LoVo (cell line): Measurements from ENCODE around the gene UMODL1.

Source experiments
- DNase-seq: peaks from one replicate; pipeline ENCODE4 v3.0.0-alpha.2; 2016; ENCODE audit warnings: low spot score

Gene UMODL1

GRCh38 chr21:42071146-42071737 lies at the start of gene UMODL1:
UMODL1 (plus strand) TSS chr21:42071317; CDS start chr21:42071317, 0 bp downstream.
- DNase-seq = no peak

- DNase-seq = no peak
Observed at GRCh38 chr21:42021371-42022090, 49.6 kb upstream of the UMODL1 start.

DNA sequence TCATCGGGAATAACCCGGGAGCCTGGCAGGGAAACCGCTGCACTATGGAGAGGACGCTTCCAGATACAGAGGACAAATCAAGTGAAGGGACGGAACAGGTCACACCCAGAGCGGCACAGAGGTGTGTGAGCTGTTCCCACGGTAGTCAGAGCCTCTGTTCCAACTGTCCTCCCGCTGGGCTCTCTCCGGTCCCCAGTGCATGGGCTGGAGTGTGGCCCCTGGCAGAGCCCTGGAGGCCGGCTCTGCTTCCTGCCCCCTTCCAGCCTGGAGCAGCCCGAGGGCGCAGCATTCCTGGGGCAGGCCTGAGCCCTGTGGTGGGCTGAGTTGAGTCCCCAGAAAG lies 49.1 kb upstream of the UMODL1 start:
- DNase-seq = no peak

DNA sequence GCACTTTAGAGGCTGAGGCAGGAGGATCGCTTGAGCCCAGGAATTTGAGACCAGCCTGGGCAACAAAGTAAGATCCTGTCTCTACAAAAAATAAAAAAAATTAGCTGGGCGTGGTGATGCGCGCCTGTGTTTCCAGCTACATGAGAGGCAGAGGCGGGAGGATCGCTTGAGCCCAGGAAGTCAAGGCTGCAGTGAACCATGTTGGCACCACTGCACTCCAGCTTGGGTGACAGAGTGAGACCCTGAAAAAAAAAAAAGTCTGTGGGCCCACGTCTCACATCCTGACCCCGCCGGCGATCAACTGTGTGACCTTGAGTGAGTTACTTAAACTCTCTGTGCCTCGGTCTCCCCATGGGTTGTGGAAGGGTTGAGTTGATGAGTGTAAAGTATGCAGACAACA lies 48.2 kb upstream of the UMODL1 start:
- DNase-seq = no peak

- DNase-seq = no peak
Observed at GRCh38 chr21:42025376-42026081, 45.6 kb upstream of the UMODL1 start.

DNA sequence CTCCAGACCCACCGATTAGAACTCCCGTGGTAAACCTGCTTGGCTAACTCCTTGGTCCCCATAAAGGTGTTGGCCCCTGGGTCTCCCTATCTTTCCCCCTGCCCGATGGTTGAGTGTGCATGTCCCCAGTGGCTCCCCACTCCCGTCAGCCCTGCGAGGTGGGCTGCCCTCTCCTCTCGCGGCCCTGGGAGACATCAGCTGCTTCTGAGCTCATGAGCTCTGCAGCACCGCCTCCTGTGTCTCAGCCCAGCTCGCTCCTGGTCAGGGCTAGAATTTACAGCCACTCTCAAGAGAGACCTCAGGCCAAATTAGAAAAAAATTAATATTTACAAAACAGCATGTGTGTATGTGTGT lies 45.1 kb upstream of the UMODL1 start:
- no peak for DNase-seq

DNA sequence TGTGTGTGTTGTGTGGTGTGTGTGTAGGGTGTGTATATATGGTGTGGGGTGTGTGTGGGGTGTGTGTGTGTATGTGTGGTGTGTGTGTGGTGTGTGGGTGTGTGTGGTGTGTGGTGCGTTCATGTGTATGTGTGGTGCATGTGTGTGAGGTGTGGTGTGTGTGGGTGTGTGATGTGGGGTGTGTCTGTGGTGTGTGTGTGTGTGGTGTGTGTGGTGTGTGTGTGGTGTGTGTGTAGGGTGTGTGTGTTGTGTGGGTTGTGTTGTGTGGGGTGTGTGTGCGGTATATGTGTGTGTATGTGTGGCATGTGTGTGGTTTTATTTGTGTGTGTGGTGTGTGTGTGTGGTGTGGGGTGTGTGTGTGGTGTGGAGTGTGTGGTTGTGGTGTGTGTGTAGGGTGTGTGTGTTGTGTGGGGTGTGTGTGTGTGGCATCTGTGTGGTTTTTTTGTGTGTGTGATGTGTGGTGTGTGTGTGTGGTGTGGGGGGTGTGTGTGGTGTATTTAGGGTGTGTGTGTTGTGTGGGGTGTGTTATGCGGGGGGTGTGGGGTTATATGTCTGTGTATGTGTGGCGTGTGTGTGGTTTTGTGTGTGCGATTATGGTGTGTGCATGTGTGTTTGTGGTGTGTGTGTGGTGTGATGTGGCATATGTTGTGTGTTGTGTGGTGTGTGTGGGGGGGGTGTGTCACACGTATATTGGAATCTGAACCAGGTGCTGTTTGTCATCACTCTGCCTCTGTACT lies 43.9 kb upstream of the UMODL1 start:
- DNase-seq = no peak

GRCh38 chr21:42027822-42028765 lies 43.0 kb upstream of the UMODL1 start:
- no peak for DNase-seq

DNA sequence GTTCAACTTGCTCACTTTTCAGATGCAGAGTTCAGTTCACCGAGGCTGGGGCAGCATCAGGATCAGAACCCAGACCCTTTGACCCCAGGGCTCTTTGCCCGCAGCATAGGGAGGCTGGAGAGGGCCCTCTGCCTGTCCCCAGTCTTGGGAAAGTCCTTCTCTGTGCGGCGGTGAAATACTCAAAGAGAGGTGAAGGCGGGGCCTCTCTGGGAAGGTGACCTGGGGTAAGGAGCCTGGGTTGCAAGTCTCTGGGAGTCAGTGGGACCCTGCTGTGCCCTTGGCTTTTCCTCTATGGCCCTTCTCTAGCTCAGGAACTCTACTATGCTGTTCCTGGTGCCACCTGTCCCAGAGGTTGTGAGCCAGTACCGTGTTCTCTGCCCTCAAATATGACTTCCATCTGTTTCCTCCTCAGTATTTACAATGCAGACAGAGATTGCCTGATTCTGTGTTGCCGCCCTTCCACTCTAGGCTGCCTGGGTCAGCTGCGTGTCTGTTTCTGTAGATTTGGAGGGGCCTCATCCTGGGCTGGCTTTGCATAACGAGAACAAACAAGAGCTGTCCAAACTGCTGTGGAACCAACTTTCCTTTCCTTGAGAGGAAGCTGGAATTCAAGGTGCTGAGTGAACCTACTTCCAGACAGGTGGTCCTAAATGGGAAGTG lies 42.2 kb upstream of the UMODL1 start:
- DNase-seq = no peak

DNA sequence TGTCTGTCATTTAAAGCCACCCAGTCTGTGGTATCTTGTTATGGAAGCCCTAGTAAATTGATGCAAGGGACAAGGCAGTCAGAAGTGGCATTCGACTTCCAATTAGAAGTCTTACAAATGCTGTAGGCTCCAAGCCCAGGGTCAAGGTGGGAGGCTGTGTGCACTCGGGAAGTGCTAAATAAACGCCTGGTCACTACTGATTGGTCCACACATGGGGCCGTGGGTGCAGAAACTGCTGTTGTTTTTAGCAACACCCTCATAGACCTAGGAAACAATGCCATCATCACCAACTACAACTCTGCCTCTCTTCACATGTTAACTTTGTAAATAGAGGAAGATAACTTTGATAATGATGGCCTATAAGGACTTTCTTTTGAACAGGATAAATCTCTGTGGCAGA lies 40.8 kb upstream of the UMODL1 start:
- DNase-seq = no peak

- DNase-seq = no peak
Observed at GRCh38 chr21:42031241-42031640, 39.9 kb upstream of the UMODL1 start.

GRCh38 chr21:42031816-42032215 lies 39.3 kb upstream of the UMODL1 start:
- DNase-seq = no peak

DNA sequence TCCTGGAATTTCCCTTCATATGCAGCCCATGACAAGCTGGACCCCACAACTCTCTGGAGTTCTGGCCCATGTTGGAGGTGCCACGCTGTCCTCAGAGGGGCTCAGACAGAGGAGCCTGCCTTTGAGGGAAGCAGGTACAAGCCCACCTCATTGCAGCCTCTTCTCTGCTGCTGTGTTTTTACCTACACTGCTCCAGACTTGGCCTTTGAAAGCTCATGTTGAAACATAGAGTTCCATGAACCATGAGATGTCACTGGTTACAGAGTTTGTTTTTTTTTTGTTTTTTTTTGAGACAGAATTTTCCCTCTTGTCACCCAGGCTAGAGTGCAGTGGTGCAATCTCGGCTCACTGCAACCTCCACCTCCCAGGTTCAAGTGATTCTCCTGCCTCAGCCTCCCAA lies 38.9 kb upstream of the UMODL1 start:
- no peak for DNase-seq

- DNase-seq = no peak
Observed at GRCh38 chr21:42032968-42033367, 38.1 kb upstream of the UMODL1 start.

DNA sequence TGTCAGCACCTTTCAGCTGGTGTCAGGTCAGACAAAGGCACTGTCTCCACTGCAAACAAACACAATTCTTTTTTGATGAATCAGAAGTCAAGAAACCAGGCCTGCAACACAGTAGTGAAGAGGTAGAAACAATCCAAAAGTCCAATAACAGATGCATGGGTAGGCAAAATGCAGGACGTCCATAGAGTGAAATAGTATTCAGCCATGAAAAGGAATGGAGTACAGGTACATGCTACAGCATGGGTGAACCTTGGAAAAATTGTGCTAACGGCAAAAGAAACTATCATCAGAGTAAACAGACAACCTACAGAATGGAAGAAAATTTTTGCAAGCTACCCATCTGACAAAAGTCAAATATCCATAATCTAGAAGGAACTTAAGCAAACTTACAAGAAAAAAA lies 34.8 kb upstream of the UMODL1 start:
- no peak for DNase-seq

DNA sequence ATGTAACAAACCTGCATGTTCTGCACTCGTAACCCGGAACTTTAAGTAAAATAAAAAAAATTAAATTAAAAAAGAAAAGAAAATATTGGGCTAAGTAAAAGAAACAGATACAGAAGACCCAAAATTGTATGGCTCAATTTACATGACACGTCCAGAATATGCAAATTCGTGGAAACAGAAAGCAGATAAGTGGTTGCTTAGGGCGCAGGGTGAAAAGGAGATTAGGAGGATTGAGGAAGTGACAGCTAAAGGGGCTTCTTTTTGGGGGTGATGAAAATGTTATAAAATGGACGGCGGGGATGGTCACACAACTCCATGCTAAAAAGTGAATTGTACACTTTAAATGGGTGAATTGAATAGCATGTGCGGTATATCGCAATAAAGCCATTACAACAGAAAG lies 33.6 kb upstream of the UMODL1 start:
- no peak for DNase-seq

GRCh38 chr21:42037943-42038342 lies 33.2 kb upstream of the UMODL1 start:
- DNase-seq = no peak

DNA sequence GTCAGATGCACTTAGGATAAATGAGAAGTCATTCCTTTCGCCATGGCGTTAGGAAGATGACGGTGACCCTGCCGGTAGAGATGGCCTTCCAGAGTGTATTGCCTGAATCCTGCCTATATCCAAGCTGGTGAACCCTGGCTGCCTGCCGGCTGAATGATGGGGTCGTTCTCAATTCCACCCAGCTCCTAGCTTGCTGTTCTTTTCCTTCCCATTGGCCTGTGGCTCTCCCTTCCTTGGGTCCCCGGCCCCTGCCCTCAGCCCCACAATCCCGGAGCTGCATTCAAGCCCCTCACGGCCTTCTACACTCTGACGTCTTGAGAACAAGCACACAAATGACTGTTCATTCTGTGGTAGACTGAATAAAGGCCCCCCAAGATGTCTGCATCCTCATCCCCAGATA lies 32.7 kb upstream of the UMODL1 start:
- DNase-seq = no peak

- DNase-seq = no peak
Observed at GRCh38 chr21:42038826-42039425, 32.2 kb upstream of the UMODL1 start.

GRCh38 chr21:42039470-42039901 lies 31.6 kb upstream of the UMODL1 start:
- no peak for DNase-seq

GRCh38 chr21:42039911-42040351 lies 31.2 kb upstream of the UMODL1 start:
- DNase-seq = no peak
